ENCODE measurements around the gene MEGF9.

DNA sequence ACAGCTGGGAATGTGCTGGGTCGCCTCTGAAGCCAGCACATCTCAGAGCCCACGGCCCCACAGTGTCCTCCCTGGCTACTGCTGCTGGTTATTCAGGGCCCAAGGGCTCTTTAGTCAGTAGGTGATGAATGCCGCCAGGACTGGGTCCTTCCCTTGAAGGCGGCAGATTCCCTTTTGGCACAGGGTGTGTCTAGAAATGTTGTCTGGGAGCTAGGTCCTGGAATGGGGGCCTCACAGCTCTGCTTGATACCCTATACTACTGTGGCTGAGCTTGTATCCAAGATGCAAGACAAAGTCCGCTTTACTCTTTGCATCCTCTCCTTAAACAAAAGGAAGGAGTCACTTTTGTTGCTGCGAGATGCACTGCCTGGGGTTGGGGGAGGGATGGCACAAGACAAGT, 33.1 kb downstream of the MEGF9 start:
- TF ChIP-seq, protein P1, sequence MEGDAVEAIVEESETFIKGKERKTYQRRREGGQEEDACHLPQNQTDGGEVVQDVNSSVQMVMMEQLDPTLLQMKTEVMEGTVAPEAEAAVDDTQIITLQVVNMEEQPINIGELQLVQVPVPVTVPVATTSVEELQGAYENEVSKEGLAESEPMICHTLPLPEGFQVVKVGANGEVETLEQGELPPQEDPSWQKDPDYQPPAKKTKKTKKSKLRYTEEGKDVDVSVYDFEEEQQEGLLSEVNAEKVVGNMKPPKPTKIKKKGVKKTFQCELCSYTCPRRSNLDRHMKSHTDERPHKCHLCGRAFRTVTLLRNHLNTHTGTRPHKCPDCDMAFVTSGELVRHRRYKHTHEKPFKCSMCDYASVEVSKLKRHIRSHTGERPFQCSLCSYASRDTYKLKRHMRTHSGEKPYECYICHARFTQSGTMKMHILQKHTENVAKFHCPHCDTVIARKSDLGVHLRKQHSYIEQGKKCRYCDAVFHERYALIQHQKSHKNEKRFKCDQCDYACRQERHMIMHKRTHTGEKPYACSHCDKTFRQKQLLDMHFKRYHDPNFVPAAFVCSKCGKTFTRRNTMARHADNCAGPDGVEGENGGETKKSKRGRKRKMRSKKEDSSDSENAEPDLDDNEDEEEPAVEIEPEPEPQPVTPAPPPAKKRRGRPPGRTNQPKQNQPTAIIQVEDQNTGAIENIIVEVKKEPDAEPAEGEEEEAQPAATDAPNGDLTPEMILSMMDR (IDR thresholded peaks at IDR 0.05): no peak
- no peak for TF ChIP-seq POLR2A (IDR thresholded peaks at IDR 0.05)

All from adrenal gland (tissue), 5 donors.